Measurements from ENCODE around the gene RPL10A. TPM values are rescaled to one million over a fixed set of nuclear protein-coding genes. Genes with fewer than 3 reads are reported as not detected.

The RPL10A gene
- total RNA-seq, 2 donors from 2014 or later = 897 to 2,172 TPM

DNA sequence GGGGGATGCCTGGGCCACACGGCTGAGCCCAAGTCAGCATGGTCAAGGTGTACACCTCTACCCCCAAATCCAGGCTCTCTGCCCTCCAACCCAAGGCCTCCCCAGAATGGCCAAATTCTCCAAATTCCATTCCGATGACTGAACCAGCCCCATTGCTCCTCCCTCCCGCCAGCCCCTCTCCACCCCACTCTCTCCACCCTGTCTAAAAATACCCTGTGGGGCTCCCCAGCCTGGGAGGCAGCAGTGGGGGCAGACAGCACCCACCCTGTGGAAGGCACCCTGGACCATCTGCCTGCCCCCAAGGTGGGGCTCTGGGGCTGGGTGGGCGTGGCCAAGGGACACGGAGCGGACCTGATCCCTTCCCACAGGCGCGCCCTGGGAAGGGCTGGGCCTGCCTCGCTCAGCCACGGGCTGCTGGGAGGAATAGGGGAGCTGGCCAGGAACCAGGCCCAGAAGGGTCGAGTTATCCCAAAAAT lies 17.2 kb downstream of the RPL10A start:
- H3K4me3 ChIP-seq = peak overlapping the region in 1 of 2 donors; percentile 30
- TF ChIP-seq POLR2A (IDR thresholded peaks at IDR 0.05) (peak; percentile 13), POLR2AphosphoS5 (IDR thresholded peaks at IDR 0.05) (no peak)
- TF ChIP-seq, protein P1, sequence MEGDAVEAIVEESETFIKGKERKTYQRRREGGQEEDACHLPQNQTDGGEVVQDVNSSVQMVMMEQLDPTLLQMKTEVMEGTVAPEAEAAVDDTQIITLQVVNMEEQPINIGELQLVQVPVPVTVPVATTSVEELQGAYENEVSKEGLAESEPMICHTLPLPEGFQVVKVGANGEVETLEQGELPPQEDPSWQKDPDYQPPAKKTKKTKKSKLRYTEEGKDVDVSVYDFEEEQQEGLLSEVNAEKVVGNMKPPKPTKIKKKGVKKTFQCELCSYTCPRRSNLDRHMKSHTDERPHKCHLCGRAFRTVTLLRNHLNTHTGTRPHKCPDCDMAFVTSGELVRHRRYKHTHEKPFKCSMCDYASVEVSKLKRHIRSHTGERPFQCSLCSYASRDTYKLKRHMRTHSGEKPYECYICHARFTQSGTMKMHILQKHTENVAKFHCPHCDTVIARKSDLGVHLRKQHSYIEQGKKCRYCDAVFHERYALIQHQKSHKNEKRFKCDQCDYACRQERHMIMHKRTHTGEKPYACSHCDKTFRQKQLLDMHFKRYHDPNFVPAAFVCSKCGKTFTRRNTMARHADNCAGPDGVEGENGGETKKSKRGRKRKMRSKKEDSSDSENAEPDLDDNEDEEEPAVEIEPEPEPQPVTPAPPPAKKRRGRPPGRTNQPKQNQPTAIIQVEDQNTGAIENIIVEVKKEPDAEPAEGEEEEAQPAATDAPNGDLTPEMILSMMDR (IDR thresholded peaks at IDR 0.05) = no peak
- WGBS = 20% methylated on average over 10 of the region's 11 CpGs
- peak overlapping the region; percentile 95 to 98 for H3K27ac ChIP-seq
- H3K27me3 ChIP-seq (replicated peaks; ENCODE audit: insufficient read depth) = no peaks in the 10 kb centered on the region
- no peak for DNase-seq (ENCODE audit: low spot score)
- H3K36me3 ChIP-seq = peaks cover 0 to 3% of the 10 kb centered on the region in 2 donors
- no peaks in the 10 kb centered on the region for H3K9me3 ChIP-seq
- H3K4me1 ChIP-seq (replicated peaks) = peaks cover 35% of the 10 kb centered on the region
- intact Hi-C loops (cut with DNase I) = no loop called here

DNA sequence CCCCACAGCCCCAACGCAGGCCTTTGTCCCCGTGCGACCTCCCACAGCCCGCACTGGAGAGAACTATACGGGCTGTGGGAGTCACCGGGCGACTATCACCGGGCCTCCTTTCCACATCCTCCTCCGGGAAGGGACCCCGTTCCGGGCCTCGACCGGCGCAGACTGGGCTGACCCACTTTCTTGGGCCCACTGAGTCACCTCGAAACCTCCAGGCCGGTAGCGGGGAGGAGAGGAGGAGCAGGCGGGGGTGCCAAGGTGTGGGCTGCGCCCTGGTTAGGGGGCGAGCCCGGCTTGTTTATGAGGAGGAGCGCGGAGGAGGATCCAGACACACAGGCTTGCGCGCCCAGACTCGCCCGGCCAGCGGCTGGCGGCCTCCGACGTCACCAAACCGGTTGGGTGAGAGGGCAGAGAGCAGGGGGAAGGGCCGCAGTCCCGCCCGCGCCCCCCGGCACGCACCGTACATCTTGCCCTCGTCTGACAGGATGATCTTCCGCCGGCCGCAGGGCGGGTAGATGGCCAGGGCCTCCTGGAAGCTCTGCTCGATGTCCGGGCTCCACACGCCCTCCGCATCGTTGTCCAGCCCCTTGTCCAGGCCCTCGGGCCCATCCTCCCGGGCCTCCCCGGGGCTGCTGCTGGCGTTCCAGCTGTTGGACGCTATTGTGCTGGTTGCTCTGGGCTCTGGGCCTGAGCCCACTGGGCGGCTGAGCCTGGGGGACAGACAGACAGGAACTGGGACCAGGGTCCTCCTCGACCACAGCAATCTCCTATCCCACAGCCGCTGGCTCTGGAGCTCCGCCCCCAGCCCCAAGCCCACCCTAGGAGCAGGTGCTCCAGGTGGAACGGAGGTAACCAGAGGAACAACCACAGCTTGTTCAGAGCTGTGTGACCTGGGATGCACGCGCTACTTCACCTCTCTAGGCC lies 18.1 kb downstream of the RPL10A start:
- peaks cover 0 to 3% of the 10 kb centered on the region in 2 donors for H3K36me3 ChIP-seq
- TF ChIP-seq, protein P1 (IDR thresholded peaks at IDR 0.05) = no peak
- TF ChIP-seq POLR2AphosphoS5 (IDR thresholded peaks at IDR 0.05) = peak; percentile 94
- peak; percentile 59 for TF ChIP-seq POLR2A (IDR thresholded peaks at IDR 0.05)
- H3K27me3 ChIP-seq (replicated peaks; ENCODE audit: insufficient read depth) = no peaks in the 10 kb centered on the region
- no peaks in the 10 kb centered on the region for H3K9me3 ChIP-seq
- peaks cover 39% of the 10 kb centered on the region for H3K4me1 ChIP-seq (replicated peaks)
- DNase-seq (ENCODE audit: low spot score) = peak; percentile 94
- peak overlapping the region; percentile 95 to 98 for H3K27ac ChIP-seq
- WGBS = 40% methylated on average over 39 of the region's 61 CpGs
- peak overlapping the region in 1 of 2 donors; percentile 30 for H3K4me3 ChIP-seq
- intact Hi-C loops (cut with DNase I) = no loop called here

DNA sequence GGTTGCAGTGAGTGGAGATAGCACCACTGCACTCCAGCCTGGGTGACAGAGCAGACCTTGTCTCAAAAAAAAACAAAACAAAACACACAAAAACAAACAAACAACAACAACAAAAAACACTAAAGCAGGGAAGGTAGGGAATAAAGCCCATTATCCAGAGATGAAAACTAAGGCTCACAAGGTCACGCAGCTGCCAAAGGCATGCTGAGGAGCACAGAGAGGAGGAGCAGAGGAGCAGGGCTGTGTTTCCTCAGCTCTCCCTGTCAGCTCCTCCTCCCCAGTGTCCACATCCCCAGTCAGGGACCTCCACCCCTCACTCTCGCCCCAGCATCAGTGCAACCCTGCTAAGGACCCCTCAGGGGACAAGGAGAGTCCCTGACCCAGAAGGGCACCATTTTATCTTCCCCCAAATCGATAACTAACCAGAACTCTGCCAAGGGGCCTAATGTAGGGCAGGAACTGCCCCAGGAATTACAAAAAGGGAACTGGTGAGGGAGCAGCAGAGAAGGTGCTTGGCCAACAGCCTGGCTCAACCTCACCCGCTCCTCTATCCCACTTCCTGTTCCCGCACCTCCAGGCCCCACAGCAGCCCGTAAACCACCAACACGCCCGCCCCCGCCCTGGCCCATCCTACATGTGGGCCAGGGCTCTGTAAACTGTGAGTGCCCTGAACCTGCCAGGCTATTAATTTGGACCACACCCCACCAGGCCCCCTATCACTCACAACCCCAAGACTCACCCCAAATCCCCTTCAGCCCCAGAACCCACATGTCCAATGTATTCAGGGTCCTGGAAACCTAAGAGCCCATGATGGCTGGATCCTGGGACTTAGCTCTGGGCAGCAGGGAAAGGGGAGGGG lies 19.7 kb downstream of the RPL10A start:
- Histone ChIP-seq H3K4me3 (no peak overlapping the region), H3K27me3 (replicated peaks; ENCODE audit: insufficient read depth) (no peaks in the 10 kb centered on the region), H3K9me3 (no peaks in the 10 kb centered on the region), H3K4me1 (replicated peaks) (peaks cover 54% of the 10 kb centered on the region), H3K27ac (peak overlapping the region; percentile 95 to 98), H3K36me3 (no peaks in the 10 kb centered on the region)
- peak; percentile 67 for TF ChIP-seq POLR2AphosphoS5 (IDR thresholded peaks at IDR 0.05)
- TF ChIP-seq POLR2A (IDR thresholded peaks at IDR 0.05) = peak; percentile 43
- TF ChIP-seq, protein P1 (IDR thresholded peaks at IDR 0.05) = no peak
- peak; percentile 86 for DNase-seq (ENCODE audit: low spot score)
- 16% methylated on average over 9 of the region's 9 CpGs for WGBS
- intact Hi-C loops (cut with DNase I) = no loop called here

DNA sequence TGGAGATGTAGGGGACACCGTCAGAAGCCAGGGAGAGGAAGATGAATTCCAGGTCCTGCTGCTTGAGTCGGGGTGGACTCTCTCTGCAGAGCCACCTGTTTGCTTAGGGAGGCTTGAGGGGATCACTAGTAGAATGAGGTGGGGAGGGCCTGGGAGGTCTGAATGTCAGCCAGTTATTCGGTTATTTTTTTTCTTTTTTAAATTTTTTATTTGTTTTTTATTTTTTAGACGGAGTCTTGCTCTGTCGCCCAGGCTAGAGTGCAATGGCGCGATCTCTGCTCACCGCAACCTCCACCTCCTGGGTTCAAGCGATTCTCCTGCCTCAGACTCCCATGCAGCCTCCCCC lies 20.3 kb downstream of the RPL10A start:
- Histone ChIP-seq H3K4me3 (no peak overlapping the region), H3K27me3 (replicated peaks; ENCODE audit: insufficient read depth) (no peaks in the 10 kb centered on the region), H3K27ac (peak overlapping the region; percentile 95 to 98), H3K36me3 (no peaks in the 10 kb centered on the region), H3K9me3 (no peaks in the 10 kb centered on the region), H3K4me1 (replicated peaks) (peaks cover 56% of the 10 kb centered on the region)
- intact Hi-C loops (cut with DNase I) = no loop called here
- DNase-seq (ENCODE audit: low spot score) = no peak
- TF ChIP-seq POLR2AphosphoS5 (IDR thresholded peaks at IDR 0.05) (no peak), POLR2A (IDR thresholded peaks at IDR 0.05) (no peak)
- TF ChIP-seq, protein P1 (IDR thresholded peaks at IDR 0.05) = no peak
- 52% methylated on average over 9 of the region's 9 CpGs for WGBS

Data from prostate gland (tissue), 2 donors.